Mucosa of descending colon (tissue), 3 donors: ENCODE measurements around the gene SH3PXD2A. TPM values are rescaled to one million over a fixed set of nuclear protein-coding genes. Genes with fewer than 3 reads are reported as not detected.

ENCODE experiments used
- ATAC-seq: fragments of 200-7000 bp; cut with Tn5 transposase; one replicate; pipeline ENCODE4 v1.9.1; 2020; ENCODE audit warnings: mild to moderate bottlenecking, moderate library complexity
- DNase-seq, 3 donors: peaks; one replicate each; pipeline ENCODE4 v3.0.0-alpha.2; 2020
- H3K36me3 ChIP-seq: fragments of 200-600 bp; one replicate; pipeline ENCODE4 v1.8.0; 2021; ENCODE audit warnings: low read depth, mild to moderate bottlenecking
- H3K4me1 ChIP-seq: fragments of 200-600 bp; one replicate; pipeline ENCODE4 v1.8.0; 2021; ENCODE audit warnings: low read depth, mild to moderate bottlenecking
- H3K4me3 ChIP-seq: fragments of 200-600 bp; one replicate; pipeline ENCODE4 v1.8.0; 2021; ENCODE audit warnings: mild to moderate bottlenecking
- H3K9me3 ChIP-seq: fragments of 200-600 bp; one replicate; pipeline ENCODE4 v1.8.0; 2021; ENCODE audit warnings: mild to moderate bottlenecking
- intact Hi-C, 2 donors: fragments of 100-400 bp; cut with DNase I in 1 of 2; cut with micrococcal nuclease in 1 of 2; formaldehyde crosslinking; loops; one replicate each; pipeline versions ENCODE4 v1.11.0 to v1.11.1; 2022; cut with DNase I, micrococcal nuclease
- total RNA-seq, 3 donors: library from RNA; stranded (reverse); fragmentation: NEBNext Ultra II Directional in 2 of 3; extraction: Animal tissue kit (Norgen Biotek cat#: 25700) in 2 of 3; gene quantifications; one replicate each; pipeline versions ENCODE4 v1.2.1 to v1.2.4, GENCODE V29; 2021 to 2023
- TF ChIP-seq, protein P1 (sequence below): fragments of 200-600 bp; IDR thresholded peaks from one replicate; pipeline ENCODE4 v1.8.0; 2022; ENCODE audit warnings: antibody characterized with exemption, mild to moderate bottlenecking
- donor health status: DM: no; HTN: no; CAD: no; lungs with moderate emphysema.
- donor health status: DM: no; HTN: no; CAD: no.
- donor health status: DM: no; HTN: yes; CAD: no.

Gene SH3PXD2A
- total RNA-seq, 3 donors from 2014 or later, result 46.1 to 91.4 (median 60.6) TPM

GRCh38 chr10:103890194-103890658 lies 34.9 kb upstream of the SH3PXD2A start:
- Histone ChIP-seq H3K4me1 (peaks cover 43% of the 10 kb centered on the region), H3K4me3 (no peak overlapping the region), H3K36me3 (no peaks in the 10 kb centered on the region), H3K9me3 (no peaks in the 10 kb centered on the region)
- TF ChIP-seq, protein P1, sequence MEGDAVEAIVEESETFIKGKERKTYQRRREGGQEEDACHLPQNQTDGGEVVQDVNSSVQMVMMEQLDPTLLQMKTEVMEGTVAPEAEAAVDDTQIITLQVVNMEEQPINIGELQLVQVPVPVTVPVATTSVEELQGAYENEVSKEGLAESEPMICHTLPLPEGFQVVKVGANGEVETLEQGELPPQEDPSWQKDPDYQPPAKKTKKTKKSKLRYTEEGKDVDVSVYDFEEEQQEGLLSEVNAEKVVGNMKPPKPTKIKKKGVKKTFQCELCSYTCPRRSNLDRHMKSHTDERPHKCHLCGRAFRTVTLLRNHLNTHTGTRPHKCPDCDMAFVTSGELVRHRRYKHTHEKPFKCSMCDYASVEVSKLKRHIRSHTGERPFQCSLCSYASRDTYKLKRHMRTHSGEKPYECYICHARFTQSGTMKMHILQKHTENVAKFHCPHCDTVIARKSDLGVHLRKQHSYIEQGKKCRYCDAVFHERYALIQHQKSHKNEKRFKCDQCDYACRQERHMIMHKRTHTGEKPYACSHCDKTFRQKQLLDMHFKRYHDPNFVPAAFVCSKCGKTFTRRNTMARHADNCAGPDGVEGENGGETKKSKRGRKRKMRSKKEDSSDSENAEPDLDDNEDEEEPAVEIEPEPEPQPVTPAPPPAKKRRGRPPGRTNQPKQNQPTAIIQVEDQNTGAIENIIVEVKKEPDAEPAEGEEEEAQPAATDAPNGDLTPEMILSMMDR, result no peak
- peak; percentile 83 for ATAC-seq
- intact Hi-C loops, result loop anchor here in 1 of 2 donors (10.0 kb wide), 1 partner anchor 75 kb away; the partner anchor contains the start of gene SLK
- DNase-seq, result peak; percentile 82 to 88 (median 85)

- TF ChIP-seq, protein P1, result no peak
- H3K9me3 ChIP-seq, result no peaks in the 10 kb centered on the region
- H3K4me1 ChIP-seq, result peaks cover 40% of the 10 kb centered on the region
- H3K4me3 ChIP-seq, result no peak overlapping the region
- H3K36me3 ChIP-seq, result no peaks in the 10 kb centered on the region
- intact Hi-C loops, result loop anchor here in 1 of 2 donors (5.0 to 10.0 kb wide), 2 partner anchors 233 to 256 kb away; partner anchors contain the start of gene SFR1
- no peak for DNase-seq
- ATAC-seq, result no peak
Measured at GRCh38 chr10:103889121-103889720, 33.8 kb upstream of the SH3PXD2A start.

GRCh38 chr10:103888113-103888841 lies 32.9 kb upstream of the SH3PXD2A start:
- peaks cover 32% of the 10 kb centered on the region for H3K4me1 ChIP-seq
- no peak overlapping the region for H3K4me3 ChIP-seq
- peak; percentile 75 for ATAC-seq
- no peaks in the 10 kb centered on the region for H3K9me3 ChIP-seq
- H3K36me3 ChIP-seq, result no peaks in the 10 kb centered on the region
- peak; percentile 90 to 92 (median 92) for DNase-seq
- intact Hi-C loops, result loop anchor here in 1 of 2 donors (5.0 to 10.0 kb wide), 2 partner anchors 234 to 257 kb away; partner anchors contain the start of gene SFR1
- TF ChIP-seq, protein P1, result peak; percentile 52

- intact Hi-C loops, result loop anchor here in 1 of 2 donors (5.0 to 10.0 kb wide), 2 partner anchors 237 to 259 kb away; partner anchors contain the start of gene SFR1
- Histone ChIP-seq H3K9me3 (no peaks in the 10 kb centered on the region), H3K4me3 (no peak overlapping the region), H3K4me1 (peaks cover 32% of the 10 kb centered on the region), H3K36me3 (peaks cover 6% of the 10 kb centered on the region)
- TF ChIP-seq, protein P1, result no peak
- DNase-seq (no peak), ATAC-seq (no peak)
Measured at GRCh38 chr10:103885617-103886016, 30.2 kb upstream of the SH3PXD2A start.

DNA sequence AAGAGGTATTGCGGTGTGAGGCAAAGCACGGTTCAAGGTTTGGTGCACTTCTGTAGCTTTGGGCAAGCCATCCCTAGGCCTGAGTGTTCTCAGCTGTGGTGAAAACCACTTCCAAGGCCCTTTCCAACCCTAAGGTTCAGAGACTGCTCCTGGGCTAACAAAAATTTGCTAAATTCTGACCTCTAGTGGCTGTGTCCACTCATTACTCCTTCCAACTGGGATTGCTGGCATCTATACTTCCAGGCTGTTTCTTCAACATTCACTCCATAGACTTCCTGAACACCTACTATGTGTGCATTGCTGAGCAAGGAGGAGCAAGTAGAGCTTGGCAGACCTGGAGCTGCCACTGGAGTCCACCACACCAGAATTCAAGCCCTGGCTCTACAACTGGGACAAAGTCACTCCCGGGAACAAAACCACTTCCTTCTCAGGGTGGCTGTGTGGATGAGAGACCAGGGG lies 29.3 kb upstream of the SH3PXD2A start:
- intact Hi-C loops, result loop anchor here in 1 of 2 donors (5.0 to 10.0 kb wide), 2 partner anchors 238 to 260 kb away; partner anchors contain the start of gene SFR1
- TF ChIP-seq, protein P1, result peak; percentile 60
- H3K9me3 ChIP-seq, result no peaks in the 10 kb centered on the region
- DNase-seq, result peak in 1 of 3 donors; percentile 66
- ATAC-seq, result peak; percentile 53
- peaks cover 30% of the 10 kb centered on the region for H3K4me1 ChIP-seq
- H3K36me3 ChIP-seq, result peaks cover 6% of the 10 kb centered on the region
- H3K4me3 ChIP-seq, result no peak overlapping the region
